Mucosa of descending colon (tissue), 3 donors: Measurements from ENCODE around the gene ASTL. TPM values are rescaled to one million over a fixed set of nuclear protein-coding genes. Genes with fewer than 3 reads are reported as not detected.
A peak's percentile ranks its signal among the peaks of the same experiment; 100 is the strongest.

Experiments
- ATAC-seq: fragments of 200-7000 bp; cut with Tn5 transposase; one replicate; pipeline ENCODE4 v1.9.1; 2020; ENCODE audit warnings: mild to moderate bottlenecking, moderate library complexity
- DNase-seq, 3 donors: peaks; one replicate each; pipeline ENCODE4 v3.0.0-alpha.2; 2020
- H3K36me3 ChIP-seq: fragments of 200-600 bp; one replicate; pipeline ENCODE4 v1.8.0; 2021; ENCODE audit warnings: low read depth, mild to moderate bottlenecking
- H3K4me1 ChIP-seq: fragments of 200-600 bp; one replicate; pipeline ENCODE4 v1.8.0; 2021; ENCODE audit warnings: low read depth, mild to moderate bottlenecking
- H3K4me3 ChIP-seq: fragments of 200-600 bp; one replicate; pipeline ENCODE4 v1.8.0; 2021; ENCODE audit warnings: mild to moderate bottlenecking
- H3K9me3 ChIP-seq: fragments of 200-600 bp; one replicate; pipeline ENCODE4 v1.8.0; 2021; ENCODE audit warnings: mild to moderate bottlenecking
- CTCF ChIP-seq: fragments of 200-600 bp; IDR thresholded peaks from one replicate; pipeline ENCODE4 v1.8.0; 2022; ENCODE audit warnings: antibody characterized with exemption, mild to moderate bottlenecking
- intact Hi-C, 2 donors: fragments of 100-400 bp; cut with DNase I in 1 of 2; cut with micrococcal nuclease in 1 of 2; formaldehyde crosslinking; loops; one replicate each; pipeline versions ENCODE4 v1.11.0 to v1.11.1; 2022; cut with DNase I, micrococcal nuclease
- total RNA-seq, 3 donors: library from RNA; stranded (reverse); fragmentation: NEBNext Ultra II Directional in 2 of 3; extraction: Animal tissue kit (Norgen Biotek cat#: 25700) in 2 of 3; gene quantifications; one replicate each; pipeline versions ENCODE4 v1.2.1 to v1.2.4, GENCODE V29; 2021 to 2023
- donor health status: DM: no; HTN: no; CAD: no; lungs with moderate emphysema.
- donor health status: DM: no; HTN: no; CAD: no.
- donor health status: DM: no; HTN: yes; CAD: no.

Gene ASTL
- total RNA-seq, 3 donors from 2014 or later, result not detected

DNA sequence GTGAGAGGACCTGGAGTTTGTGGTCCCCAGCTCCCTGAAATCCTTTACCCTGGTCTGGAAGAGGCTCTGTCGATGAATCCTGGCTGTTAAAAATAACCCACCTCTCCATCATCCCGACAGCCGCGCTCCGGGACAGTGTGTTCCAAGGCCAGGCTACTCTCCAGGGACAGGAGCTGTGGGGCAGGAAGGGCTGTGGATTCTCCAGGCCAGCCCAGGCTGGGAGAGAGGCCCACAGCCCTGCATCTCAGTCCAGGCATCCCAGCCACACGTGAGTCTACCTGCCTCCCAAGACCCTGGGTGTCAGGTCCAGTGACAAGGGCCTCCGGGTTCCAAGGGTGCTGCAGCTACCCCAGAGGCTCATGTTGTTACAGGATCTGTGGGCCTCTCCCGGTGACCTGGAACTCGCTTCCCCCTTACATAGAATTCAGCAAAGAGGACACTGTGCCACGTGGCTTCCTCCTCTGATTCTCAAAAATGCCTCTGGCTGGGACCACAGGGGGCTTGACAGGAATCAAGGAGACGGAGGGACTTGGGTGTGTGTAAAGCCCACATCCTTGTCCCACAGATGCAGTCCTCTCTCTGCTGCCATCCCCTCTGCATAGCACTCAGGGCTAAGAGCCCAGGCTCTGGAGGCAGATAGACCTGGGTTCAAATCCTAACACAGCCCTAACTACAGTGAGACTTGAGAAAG, 39.3 kb downstream of the ASTL start:
- no peaks in the 10 kb centered on the region for H3K4me1 ChIP-seq
- no peaks in the 10 kb centered on the region for H3K9me3 ChIP-seq
- intact Hi-C loops, result no loop called here
- TF ChIP-seq CTCF, result no peak
- ATAC-seq (peak; percentile 11), DNase-seq (peak in 1 of 3 donors; percentile 10)
- no peaks in the 10 kb centered on the region for H3K36me3 ChIP-seq
- no peak overlapping the region for H3K4me3 ChIP-seq

DNA sequence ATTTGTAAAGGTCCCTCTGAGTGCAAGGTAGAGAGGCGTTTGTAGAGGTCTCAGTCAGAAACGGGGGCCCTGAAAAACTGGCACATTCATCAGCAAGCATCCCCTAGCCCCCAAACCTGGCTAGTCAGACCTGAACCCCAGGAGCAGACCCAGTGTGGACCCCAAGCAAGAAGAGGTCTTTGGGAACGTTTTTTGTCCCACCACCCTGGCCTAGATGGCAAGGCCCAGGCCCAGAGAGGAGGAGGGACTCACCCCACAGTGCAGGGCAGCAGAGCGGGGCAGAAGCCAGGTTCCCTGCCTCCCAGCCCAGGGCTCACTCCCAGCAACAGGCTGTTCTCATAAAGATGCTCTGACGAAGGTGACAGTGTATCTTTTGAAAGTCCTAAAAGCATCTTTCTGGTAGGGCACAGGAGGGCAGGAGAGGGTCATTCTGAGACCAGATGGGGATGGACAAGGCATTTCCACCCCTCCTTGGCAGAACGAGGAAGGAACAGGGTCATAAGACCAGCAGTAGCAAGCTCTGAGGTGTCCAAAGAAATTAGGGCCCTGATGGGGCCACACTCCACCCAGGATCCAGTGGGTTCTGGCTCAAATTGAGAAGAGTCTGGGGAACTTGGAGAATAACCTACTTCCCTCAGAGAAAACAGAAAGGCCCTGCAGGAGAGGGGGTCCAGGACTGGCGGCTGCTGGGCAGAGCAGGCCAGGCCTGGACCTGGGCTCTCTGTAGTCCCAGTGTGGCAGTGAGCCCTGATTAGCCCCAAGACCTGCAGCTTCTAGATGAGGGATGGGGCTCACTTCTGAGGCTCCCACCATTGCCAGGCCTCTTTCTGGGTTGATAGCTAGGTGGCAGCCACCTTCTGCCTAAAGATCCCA, 40.1 kb downstream of the ASTL start:
- no peaks in the 10 kb centered on the region for H3K9me3 ChIP-seq
- H3K36me3 ChIP-seq, result no peaks in the 10 kb centered on the region
- intact Hi-C loops, result no loop called here
- no peak for TF ChIP-seq CTCF
- ATAC-seq (no peak), DNase-seq (no peak)
- H3K4me1 ChIP-seq, result no peaks in the 10 kb centered on the region
- H3K4me3 ChIP-seq, result no peak overlapping the region

DNA sequence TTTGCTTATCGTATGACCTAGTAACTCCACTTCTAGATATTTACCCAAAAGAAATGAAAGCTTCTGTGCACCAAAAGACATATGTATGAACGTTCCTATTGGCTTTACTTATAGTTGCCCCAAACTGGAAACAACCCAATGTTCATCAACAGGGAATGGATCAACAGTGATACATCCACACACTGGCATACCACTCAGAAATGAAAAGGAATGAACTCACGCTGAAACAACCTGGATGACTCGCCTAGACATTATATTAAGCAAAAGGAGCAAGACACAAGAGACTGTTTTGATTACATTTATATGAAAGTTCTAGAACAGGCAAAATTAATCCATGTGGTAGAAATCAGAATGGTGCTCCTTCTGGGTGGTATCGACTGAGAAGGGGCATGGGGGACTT, 40.9 kb downstream of the ASTL start:
- no peak for TF ChIP-seq CTCF
- intact Hi-C loops, result no loop called here

GRCh38 chr2:96095116-96095636, 43.1 kb downstream of the ASTL start:
- no peaks in the 10 kb centered on the region for H3K9me3 ChIP-seq
- no peak overlapping the region for H3K4me3 ChIP-seq
- DNase-seq (peak in 1 of 3 donors; percentile 1), ATAC-seq (no peak)
- no peaks in the 10 kb centered on the region for H3K36me3 ChIP-seq
- peaks cover 11% of the 10 kb centered on the region for H3K4me1 ChIP-seq
- no peak for TF ChIP-seq CTCF
- intact Hi-C loops, result no loop called here

More for the DNA sequence above, 40.9 kb downstream of the ASTL start:
- ATAC-seq (no peak), DNase-seq (no peak)
- Histone ChIP-seq H3K4me3 (no peak overlapping the region), H3K36me3 (no peaks in the 10 kb centered on the region), H3K9me3 (no peaks in the 10 kb centered on the region), H3K4me1 (no peaks in the 10 kb centered on the region)

DNA sequence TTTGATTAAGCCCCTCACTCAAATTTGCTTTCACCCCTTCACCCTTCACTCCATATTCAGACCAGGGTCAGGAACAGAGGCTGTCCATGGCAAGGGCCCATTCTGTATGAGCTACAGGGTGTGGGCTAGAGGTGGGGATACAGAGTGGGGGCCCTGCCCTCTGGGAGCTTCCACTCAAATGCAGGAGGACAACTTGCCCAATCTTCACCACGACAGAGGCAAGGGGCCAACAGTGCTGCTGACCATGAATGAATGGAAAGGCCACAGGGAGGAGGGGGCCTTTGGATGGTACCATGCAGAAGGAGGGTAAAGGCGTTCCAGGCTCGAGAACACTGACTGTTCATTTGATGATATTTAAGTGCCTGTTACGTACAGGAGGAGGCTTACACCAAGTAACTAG, 44.8 kb downstream of the ASTL start:
- no peak overlapping the region for H3K4me3 ChIP-seq
- no peaks in the 10 kb centered on the region for H3K36me3 ChIP-seq
- ATAC-seq, result no peak
- H3K4me1 ChIP-seq, result peaks cover 11% of the 10 kb centered on the region
- DNase-seq, result peak in 1 of 3 donors; percentile 8
- H3K9me3 ChIP-seq, result no peaks in the 10 kb centered on the region
- intact Hi-C loops, result no loop called here
- TF ChIP-seq CTCF, result no peak
